ENCODE data around the gene LENG9.

Gene LENG9

GRCh38 chr19:54436031-54436523 lies 27.5 kb downstream of the LENG9 start:
- no peak for DNase-seq

GRCh38 chr19:54435551-54436016 lies 28.0 kb downstream of the LENG9 start:
- no peak for DNase-seq

- no peak for DNase-seq
Measured at GRCh38 chr19:54434873-54435214, 28.7 kb downstream of the LENG9 start.

GRCh38 chr19:54434112-54434872 lies 29.3 kb downstream of the LENG9 start:
- DNase-seq: no peak

- DNase-seq: no peak
Measured at GRCh38 chr19:54433697-54434096, 29.9 kb downstream of the LENG9 start.

GRCh38 chr19:54432144-54432738 lies 31.3 kb downstream of the LENG9 start:
- DNase-seq: no peak

GRCh38 chr19:54431255-54431838 lies 32.2 kb downstream of the LENG9 start:
- no peak for DNase-seq

GRCh38 chr19:54430306-54431254 lies 33.0 kb downstream of the LENG9 start:
- peak in 2 of 4 experiments; percentile 21 to 23 for DNase-seq

GRCh38 chr19:54429545-54430227 lies 33.9 kb downstream of the LENG9 start:
- no peak for DNase-seq

GRCh38 chr19:54429176-54429495 lies 34.4 kb downstream of the LENG9 start:
- no peak for DNase-seq

GRCh38 chr19:54428323-54429175 lies 35.0 kb downstream of the LENG9 start:
- no peak for DNase-seq

GRCh38 chr19:54427586-54427985 lies 36.0 kb downstream of the LENG9 start:
- no peak for DNase-seq

GRCh38 chr19:54426291-54426931 lies 37.2 kb downstream of the LENG9 start:
- DNase-seq: no peak

- DNase-seq: no peak
Measured at GRCh38 chr19:54425382-54425723, 38.2 kb downstream of the LENG9 start.

GRCh38 chr19:54424660-54425381 lies 38.8 kb downstream of the LENG9 start:
- no peak for DNase-seq

- DNase-seq: no peak
Measured at GRCh38 chr19:54424201-54424600, 39.4 kb downstream of the LENG9 start.

- no peak for DNase-seq
Measured at GRCh38 chr19:54422136-54422535, 41.4 kb downstream of the LENG9 start.

GRCh38 chr19:54421521-54421920 lies 42.1 kb downstream of the LENG9 start:
- DNase-seq: no peak

GRCh38 chr19:54421169-54421516 lies 42.4 kb downstream of the LENG9 start:
- DNase-seq: no peak

GRCh38 chr19:54420383-54421168 lies 43.0 kb downstream of the LENG9 start:
- DNase-seq: no peak
